ENCODE data around the gene IGF2R.
"Not testable (repeated sequence)": the region's sequence is repeated elsewhere in the genome, so short reads cannot be mapped to it uniquely, and the experiment has no call there.

Gene IGF2R

GRCh38 chr6:159997498-159998101 lies 28.7 kb downstream of the IGF2R start:
- DNase-seq, result no peak

GRCh38 chr6:159998538-159998937 lies 29.7 kb downstream of the IGF2R start:
- no peak for DNase-seq

GRCh38 chr6:159999240-159999671 lies 30.4 kb downstream of the IGF2R start:
- no peak for DNase-seq

GRCh38 chr6:160000280-160000704 lies 31.4 kb downstream of the IGF2R start:
- no peak for DNase-seq

GRCh38 chr6:160000893-160001427 lies 32.1 kb downstream of the IGF2R start:
- not testable (repeated sequence) for DNase-seq

GRCh38 chr6:160002882-160003281 lies 34.0 kb downstream of the IGF2R start:
- no peak for DNase-seq

GRCh38 chr6:160004018-160004417 lies 35.1 kb downstream of the IGF2R start:
- no peak for DNase-seq

DNA sequence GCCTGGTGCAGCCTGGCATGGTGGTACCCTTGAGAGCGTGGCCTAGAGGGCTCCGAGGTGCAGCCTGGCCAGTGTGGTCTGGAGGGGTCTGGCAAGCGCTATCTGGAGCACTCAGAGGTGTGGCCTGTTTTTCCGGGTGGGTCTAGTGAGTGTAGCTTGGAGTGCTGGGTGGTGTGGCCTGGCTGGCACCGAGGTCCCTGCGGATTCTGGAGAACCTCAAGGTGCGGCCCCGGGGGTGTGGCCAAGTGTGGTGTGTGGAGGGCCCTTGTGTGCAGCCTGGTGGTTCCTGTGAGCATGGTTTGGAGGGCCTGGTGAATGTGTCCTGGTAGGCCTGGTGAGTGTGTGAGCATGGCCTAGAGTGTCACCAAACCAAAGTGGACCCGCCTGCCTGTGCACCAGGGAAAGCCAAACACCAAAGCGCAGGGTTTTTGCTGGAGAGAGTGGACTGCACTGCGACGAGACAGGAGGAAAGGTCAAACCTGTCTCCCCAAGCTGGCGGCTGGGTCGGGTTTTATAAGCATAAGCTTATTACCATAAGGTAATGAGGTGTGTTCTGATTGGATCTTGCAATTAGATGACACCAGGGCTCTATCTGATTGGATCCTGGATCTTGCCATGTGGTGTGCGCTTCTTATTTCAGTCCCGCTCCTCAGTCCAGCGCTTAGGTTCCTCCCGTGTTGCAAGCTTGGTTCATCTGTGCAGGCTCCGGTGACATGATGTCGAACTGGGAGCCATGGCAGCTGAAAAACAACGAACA lies 35.7 kb downstream of the IGF2R start:
- no peak for DNase-seq

GRCh38 chr6:160005211-160005610 lies 36.3 kb downstream of the IGF2R start:
- no peak for DNase-seq

- DNase-seq, result no peak
These were observed 37.1 kb downstream of the IGF2R start for GRCh38 chr6:160005861-160006540.

DNA sequence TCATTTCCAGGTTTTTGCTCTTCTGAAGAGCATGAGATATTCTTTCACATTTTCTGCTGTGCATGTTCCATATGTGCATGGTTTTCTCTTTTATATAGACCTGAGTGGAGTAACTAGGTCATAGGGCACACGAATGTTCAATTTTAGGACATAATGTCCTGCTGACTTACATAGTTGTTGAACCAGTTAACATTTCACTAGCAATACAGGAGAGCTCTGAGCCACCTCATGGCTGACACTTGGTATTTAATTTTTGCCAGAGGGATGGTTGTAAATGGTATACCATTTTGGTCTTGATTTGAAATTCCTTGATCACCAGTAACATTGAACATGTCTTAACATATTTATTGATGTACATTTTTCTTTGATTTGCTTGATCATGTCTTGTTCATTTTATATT lies 38.3 kb downstream of the IGF2R start:
- no peak for DNase-seq

DNA sequence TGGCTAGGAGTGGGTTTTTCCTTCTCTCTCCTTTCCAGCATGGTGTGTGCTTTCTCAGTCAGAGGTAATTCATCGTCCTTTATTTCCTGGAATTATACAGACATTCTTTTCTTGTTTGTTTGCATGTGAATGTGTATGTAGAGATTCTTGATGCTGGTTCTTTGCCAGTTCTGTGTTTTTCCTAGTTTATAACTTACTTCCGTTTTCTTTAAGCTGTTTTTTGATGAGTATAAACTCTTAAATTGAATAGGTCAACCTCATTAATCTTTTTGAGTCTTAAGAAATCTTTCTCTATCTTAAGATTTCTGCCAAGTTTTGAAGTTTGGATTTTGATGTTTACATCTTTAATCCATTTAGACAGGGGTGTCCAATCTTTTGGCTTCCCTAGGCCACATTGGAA lies 38.7 kb downstream of the IGF2R start:
- DNase-seq, result no peak

DNA sequence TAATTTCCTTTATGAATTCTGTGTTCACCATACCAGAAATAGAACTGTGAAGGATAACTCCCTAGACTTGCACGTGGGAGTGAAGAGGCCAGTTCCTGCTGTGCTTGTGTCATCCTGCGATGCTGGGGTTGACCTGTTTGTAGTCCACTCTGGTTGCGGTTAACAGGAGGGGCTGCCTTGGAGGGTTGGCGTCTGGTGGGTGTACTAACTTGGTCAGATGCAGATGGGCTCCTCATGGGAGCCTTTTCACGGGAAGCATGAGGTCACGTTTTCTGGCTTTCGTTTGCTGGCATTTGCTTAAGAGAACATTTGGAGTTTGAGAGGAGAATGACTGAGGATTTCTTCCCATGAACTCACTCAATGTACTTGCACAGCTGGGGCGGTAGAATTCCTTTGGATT lies 41.2 kb downstream of the IGF2R start:
- DNase-seq, result no peak

- DNase-seq, result no peak
These were observed 45.3 kb downstream of the IGF2R start for GRCh38 chr6:160013987-160014868.

- DNase-seq, result no peak
These were observed 45.9 kb downstream of the IGF2R start for GRCh38 chr6:160014869-160015182.

DNA sequence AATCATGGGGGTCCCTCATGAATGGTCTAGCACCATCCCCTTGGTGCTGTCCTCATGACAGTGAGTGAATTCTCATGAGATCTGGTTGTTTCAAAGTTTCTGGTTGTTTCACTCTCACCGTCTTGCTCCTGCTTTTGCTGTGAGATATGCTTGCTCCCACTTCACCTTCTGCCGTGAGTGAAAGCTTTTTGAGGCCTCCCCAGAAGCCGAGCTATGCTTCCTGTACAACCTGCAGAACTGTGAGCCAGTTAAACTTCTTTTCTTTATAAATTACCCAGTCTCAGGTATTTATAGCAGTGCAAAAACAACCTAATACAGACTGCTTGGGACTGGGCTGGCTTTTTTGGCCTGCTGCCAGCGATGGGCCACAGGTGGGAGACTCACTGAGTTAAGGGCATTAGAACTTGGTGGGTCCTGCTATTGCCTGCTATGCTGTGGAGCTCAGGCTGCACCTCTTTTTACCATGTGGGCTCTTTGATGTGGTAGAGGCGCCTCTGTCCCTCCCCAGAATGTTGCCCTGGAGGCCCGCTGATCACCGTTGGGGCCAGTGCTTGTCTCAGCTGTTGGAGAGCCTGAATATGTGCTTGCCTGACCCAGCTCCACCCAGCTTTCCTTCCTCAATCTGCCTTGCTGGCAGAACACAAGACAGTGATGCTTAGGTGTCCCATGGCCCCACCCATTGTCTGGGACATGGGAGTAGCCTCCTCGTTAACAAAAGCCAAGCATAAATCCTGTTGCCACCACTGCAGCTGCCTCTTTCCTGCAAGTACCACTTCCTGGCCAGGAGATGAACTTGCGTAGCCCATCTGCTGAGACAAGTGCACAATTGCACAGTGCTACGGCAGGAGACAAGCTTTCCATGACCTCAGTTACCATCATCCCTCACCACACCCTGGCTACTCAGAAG lies 47.1 kb downstream of the IGF2R start:
- no peak for DNase-seq

DNA sequence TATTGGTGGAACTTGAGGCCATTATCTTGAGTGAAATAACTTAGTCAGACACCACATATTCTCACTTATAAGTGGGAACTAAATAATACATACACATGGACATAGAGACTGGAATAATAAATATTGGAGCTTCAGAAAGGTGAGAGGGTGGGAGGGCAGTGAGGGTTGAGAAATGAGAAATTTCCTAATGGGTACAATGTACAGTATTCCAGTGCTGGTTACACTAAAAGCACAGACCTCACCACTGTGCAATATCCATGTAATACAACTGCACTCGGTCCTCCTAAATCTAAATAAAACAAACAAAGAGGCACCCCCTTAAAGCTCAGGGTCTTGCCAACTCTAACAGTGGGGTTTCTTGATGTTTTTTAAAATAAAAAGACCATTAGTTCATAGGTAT lies 53.2 kb downstream of the IGF2R start:
- no peak for DNase-seq

GRCh38 chr6:160022793-160023192 lies 53.9 kb downstream of the IGF2R start:
- no peak for DNase-seq

GRCh38 chr6:160024152-160024551 lies 55.3 kb downstream of the IGF2R start:
- no peak for DNase-seq

DNA sequence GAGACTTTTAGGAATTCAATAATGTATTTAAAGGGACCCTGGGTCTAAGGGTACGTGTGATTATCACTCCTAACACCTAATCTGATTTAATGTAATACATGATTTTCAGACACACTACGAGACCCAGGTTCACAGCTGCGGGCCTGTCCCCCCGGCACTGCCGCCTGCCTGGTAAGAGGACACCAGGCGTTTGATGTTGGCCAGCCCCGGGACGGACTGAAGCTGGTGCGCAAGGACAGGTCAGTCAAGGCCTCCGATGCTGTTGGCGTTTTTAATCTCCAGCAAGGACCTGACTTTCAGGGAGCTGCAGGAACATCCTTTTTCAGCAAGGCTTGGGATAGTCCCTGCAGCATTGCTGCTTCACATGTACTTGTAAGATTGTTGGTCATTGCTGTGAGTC lies 58.2 kb downstream of the IGF2R start:
- DNase-seq, result no peak

GRCh38 chr6:160027931-160028330 lies 59.0 kb downstream of the IGF2R start:
- no peak for DNase-seq

All from islet precursor cell (in vitro differentiated cells).